GM12873 (cell line): ENCODE results near the gene CALHM5.

Experiments used
- TF ChIP-seq, protein P1 (sequence below): IDR thresholded peaks from 2 replicates; pipeline ENCODE4 v1.5.1; 2012; ENCODE audit warnings: low read depth, mild to moderate bottlenecking, moderate library complexity, low read length, control low read depth; ENCODE audit not compliant: insufficient read depth; ENCODE audit errors: missing control alignments

CALHM5 gene

GRCh38 chr6:116485559-116486184 lies 25.8 kb upstream of the CALHM5 start:
- TF ChIP-seq, protein P1, sequence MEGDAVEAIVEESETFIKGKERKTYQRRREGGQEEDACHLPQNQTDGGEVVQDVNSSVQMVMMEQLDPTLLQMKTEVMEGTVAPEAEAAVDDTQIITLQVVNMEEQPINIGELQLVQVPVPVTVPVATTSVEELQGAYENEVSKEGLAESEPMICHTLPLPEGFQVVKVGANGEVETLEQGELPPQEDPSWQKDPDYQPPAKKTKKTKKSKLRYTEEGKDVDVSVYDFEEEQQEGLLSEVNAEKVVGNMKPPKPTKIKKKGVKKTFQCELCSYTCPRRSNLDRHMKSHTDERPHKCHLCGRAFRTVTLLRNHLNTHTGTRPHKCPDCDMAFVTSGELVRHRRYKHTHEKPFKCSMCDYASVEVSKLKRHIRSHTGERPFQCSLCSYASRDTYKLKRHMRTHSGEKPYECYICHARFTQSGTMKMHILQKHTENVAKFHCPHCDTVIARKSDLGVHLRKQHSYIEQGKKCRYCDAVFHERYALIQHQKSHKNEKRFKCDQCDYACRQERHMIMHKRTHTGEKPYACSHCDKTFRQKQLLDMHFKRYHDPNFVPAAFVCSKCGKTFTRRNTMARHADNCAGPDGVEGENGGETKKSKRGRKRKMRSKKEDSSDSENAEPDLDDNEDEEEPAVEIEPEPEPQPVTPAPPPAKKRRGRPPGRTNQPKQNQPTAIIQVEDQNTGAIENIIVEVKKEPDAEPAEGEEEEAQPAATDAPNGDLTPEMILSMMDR, result no peak

- TF ChIP-seq, protein P1, result no peak
Measured at GRCh38 chr6:116491610-116492330, 19.7 kb upstream of the CALHM5 start.

DNA sequence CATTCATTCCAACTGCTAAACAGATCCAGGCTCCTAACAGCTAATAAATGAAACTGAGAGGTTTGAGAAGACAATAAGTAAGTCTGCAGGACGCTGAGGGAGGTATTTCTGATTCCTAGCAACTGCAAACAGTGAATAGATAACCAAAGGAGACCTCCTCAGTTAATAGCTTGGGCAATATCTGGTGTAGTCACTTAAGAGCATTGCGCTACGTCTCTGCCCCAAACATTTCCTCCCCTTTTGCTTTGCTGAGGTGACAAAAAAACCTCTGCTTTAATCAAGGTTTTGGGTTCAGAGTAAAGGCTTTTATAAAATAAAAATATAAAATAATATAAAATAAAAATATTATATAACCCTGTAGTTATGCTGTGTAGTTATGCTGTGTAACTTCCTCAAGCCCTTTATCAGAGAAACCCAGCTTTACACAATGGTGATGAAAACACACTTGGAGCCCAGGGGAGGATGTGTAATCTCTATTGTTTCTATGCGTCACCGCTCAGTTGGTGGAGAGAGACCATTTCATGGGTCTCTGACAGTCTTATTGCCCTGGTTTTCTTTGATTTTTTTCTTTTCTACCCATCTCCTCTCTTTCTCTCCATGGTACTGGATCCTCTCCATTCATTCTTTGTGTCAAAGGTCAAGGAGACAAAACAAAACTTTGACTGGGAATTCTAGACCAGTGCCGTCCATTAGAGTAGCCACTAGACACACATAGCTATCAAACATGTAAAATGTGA lies 18.9 kb upstream of the CALHM5 start:
- TF ChIP-seq, protein P1, result no peak

DNA sequence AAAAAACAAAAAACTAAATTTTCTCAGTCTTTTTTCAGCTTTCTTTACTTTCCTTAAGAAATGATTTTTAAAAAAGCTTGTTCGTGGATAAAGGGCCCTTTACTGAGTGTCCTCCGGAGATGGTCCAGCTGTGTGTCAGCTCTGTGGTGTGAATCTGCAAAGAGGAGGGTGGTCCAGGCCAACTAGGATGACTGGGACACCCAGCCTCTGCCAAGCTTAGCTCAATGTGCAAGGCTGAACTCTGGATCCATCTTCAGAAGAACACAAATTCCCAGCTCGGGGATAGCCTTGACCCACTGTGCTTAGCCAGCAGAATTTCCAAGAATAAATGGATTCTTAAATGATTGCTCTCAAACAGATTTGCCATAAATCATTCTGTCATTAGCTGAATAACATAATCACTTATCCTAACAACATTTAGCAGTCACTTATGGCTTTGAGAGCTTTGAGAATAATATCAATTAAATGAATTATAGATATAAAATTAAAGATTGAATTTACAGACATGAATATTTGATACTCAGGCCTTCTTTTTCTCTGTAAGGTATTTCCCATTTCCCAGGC lies 14.2 kb upstream of the CALHM5 start:
- TF ChIP-seq, protein P1, result no peak

DNA sequence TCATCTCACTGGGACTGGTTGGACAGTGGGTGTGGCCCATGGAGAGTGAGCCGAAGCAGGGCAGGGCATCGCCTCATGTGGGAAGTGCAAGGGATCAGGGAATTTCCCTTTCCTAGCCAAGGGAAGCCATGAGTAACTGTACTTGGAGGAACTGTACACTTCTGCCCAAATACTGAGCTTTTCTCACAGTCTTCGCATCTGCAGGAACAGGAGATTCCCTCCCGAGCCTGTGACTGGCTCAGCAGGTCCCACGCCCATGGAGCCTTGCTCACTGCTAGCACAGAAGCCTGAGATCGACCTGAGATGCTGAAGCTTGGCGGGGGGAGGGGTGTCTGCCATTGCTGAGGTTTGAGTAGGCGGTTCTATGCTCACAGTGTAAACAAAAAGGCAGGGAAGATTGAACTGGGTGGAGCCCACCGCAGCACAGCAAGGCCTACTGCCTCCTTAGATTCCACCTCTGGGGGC lies 10.4 kb upstream of the CALHM5 start:
- TF ChIP-seq, protein P1, result no peak

DNA sequence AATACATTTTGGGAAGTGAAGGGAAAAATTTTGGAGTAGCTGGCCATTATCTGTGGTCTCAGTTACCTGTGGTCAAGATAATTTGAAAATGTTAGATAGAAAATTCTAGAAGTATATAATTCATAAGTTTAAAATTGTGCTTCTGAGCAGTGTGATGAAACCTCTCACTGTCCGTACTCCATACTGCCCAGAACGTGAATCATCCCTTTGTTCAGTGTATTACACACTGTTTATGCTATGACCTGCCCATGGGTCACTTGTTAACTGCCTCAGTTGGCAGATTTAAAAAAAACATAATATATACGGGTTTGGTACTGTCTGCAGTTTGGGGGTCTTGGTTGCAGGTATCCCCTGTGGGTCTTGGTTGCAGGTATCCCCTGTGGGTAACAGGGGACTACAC lies 4.1 kb upstream of the CALHM5 start:
- TF ChIP-seq, protein P1, result no peak

- TF ChIP-seq, protein P1, result no peak
Measured at GRCh38 chr6:116508527-116508926, 2.9 kb upstream of the CALHM5 start.
